Muscle layer of colon (tissue), 2 donors: Measurements from ENCODE around the gene HYCC1.
"Not testable (repeated sequence)": the region's sequence is repeated elsewhere in the genome, so short reads cannot be mapped to it uniquely, and the experiment has no call there.

Experiments
- H3K27ac ChIP-seq: one replicate; pipeline ENCODE4 v1.7.0; 2013; ENCODE audit warnings: low read depth, mild to moderate bottlenecking, low read length, moderate library complexity
- H3K27me3 ChIP-seq, 2 donors: one replicate each; pipeline ENCODE4 v1.7.0; 2013; ENCODE audit warnings: low read length in 2 of 2, mild to moderate bottlenecking in 2 of 2; ENCODE audit not compliant: insufficient read depth in 2 of 2, control insufficient read depth in 1 of 2
- H3K36me3 ChIP-seq: one replicate; pipeline ENCODE4 v1.7.0; 2013; ENCODE audit warnings: mild to moderate bottlenecking, low read length; ENCODE audit not compliant: insufficient read depth
- H3K4me1 ChIP-seq: one replicate; pipeline ENCODE4 v1.7.0; 2013; ENCODE audit warnings: mild to moderate bottlenecking, low read length; ENCODE audit not compliant: insufficient read depth
- H3K4me3 ChIP-seq, 2 donors: one replicate each; pipeline ENCODE4 v1.7.0; 2013; ENCODE audit warnings: low read length in 2 of 2, low read depth in 1 of 2, mild to moderate bottlenecking in 1 of 2, moderate library complexity in 1 of 2
- H3K9ac ChIP-seq: one replicate; pipeline ENCODE4 v1.7.0; 2013; ENCODE audit warnings: low read length
- H3K9me3 ChIP-seq: one replicate; pipeline ENCODE4 v1.7.0; 2013; ENCODE audit warnings: mild to moderate bottlenecking, low read length
- donor health status: abdominal sarcoma.
- donor health status: Adenocarcinoma of cecum.

The HYCC1 gene

GRCh38 chr7:23035542-23036371, 21.8 kb upstream of the HYCC1 start:
- H3K4me3 ChIP-seq = not testable (repeated sequence)

DNA sequence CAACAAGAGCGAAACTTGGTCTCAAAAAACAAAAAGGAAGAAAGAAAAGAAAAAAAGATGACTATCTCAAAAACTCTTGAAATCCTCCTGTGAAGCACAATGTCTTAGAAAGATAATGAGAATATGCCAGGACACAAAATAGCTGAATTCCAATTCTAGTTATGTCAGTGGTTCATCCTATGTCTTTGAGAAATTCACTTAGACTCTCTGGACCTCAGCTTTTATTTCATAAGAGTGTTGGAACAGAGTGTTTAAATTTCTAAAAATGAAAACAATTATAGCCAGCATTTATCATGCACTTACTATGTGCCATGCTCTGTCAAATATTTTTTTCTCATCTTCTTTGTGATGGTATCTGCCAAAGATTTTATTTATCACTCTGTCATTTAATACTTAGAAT, 13.3 kb upstream of the HYCC1 start:
- Histone ChIP-seq H3K4me1 (no peaks in the 10 kb centered on the region), H3K27ac (no peak overlapping the region), H3K27me3 (no peaks in the 10 kb centered on the region), H3K4me3 (no peak overlapping the region), H3K9me3 (no peaks in the 10 kb centered on the region), H3K9ac (no peak overlapping the region), H3K36me3 (no peaks in the 10 kb centered on the region)

More at GRCh38 chr7:23035542-23036371, 21.8 kb upstream of the HYCC1 start:
- not testable (repeated sequence) for H3K9ac ChIP-seq, H3K27ac ChIP-seq, H3K4me1 ChIP-seq, H3K9me3 ChIP-seq, H3K36me3 ChIP-seq, H3K27me3 ChIP-seq

DNA sequence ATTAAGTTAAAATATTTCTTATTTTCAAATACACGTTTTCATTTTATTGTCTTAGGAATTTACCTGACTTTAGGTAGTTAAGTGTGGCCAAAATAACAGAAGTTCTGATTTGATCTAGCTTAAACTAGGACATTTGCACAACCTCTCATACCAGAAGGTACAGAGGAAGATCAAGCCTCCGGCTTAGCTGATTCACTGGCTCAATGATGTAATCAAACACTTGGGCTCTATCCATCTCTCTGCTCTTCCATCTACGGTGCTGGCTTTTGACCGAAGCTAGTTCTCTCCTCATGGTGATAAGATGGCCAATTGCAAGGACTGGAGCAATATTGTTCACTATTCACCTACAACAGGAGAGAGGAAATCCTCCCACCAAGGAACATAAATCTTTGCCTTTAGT, 12.2 kb upstream of the HYCC1 start:
- Histone ChIP-seq H3K36me3 (no peaks in the 10 kb centered on the region), H3K9me3 (no peaks in the 10 kb centered on the region), H3K9ac (no peak overlapping the region), H3K27me3 (no peaks in the 10 kb centered on the region), H3K27ac (no peak overlapping the region), H3K4me3 (no peak overlapping the region), H3K4me1 (no peaks in the 10 kb centered on the region)

DNA sequence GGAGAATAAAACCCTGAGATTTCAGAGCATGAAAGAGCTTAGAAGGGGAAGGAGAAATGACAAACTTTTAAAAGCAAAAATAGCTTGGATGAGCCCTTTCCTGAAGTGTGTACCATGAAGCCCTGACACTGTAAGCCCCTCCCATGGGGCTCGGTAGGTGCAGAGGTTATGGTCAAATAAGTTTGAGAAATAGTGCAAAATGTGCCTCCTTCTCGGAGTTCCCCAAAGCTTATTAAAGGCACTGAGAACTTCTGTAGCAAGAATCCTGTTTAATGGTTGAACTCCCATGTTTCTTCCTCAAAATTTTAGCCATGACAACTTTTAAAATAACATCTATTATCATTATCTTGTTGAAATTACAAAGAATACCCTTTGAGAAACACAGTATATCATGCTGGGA, 10.5 kb upstream of the HYCC1 start:
- Histone ChIP-seq H3K4me1 (no peaks in the 10 kb centered on the region), H3K4me3 (no peak overlapping the region), H3K9ac (no peak overlapping the region), H3K27me3 (no peaks in the 10 kb centered on the region), H3K36me3 (no peaks in the 10 kb centered on the region), H3K27ac (no peak overlapping the region), H3K9me3 (no peaks in the 10 kb centered on the region)

DNA sequence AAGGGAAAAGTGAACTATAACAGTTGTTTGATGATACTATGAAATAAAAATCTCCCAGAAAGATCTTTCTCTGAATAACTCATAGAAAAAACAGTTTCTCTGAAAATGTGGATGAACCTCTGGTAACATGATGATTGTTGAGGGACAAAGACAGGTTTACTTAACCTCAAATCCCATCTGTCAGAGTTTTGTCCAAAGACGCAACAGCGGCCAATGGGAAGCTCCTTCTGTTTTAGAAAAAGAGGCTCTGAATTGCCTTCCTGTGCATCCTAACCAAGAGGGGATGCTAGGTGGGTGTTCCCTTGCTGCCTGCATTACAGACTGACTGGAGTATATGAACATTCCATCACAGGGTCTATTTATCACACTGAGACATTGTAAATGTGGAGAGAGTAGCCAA, 8.9 kb upstream of the HYCC1 start:
- H3K27ac ChIP-seq = no peak overlapping the region
- H3K4me1 ChIP-seq = no peaks in the 10 kb centered on the region
- H3K9ac ChIP-seq = no peak overlapping the region
- H3K36me3 ChIP-seq = no peaks in the 10 kb centered on the region
- no peaks in the 10 kb centered on the region for H3K27me3 ChIP-seq
- no peaks in the 10 kb centered on the region for H3K9me3 ChIP-seq
- no peak overlapping the region for H3K4me3 ChIP-seq

DNA sequence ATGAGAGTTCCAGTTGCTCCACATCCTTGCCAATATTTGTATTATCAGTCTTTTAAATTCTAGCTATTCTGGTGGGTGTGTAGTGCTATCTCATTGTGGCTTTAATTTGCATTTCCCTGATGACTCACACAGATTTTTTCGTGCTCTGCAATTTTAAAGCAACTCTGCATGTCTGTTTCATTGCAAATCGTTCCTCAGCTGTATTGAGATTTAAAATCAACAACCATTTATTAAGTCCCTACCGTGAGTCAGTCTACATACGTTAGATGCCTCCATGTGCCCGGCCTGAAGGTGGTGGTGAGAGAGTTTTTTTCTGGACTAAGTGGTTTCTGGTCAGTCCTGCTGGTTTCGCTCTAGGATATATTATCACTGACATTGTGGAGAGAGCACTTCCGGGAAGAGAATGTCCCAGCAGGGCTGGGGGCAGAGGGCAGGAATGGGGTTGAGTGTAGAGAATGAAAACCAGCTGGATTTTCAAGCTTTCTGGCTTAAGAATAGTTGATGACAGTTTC, 8.4 kb upstream of the HYCC1 start:
- Histone ChIP-seq H3K27ac (no peak overlapping the region), H3K27me3 (no peaks in the 10 kb centered on the region)

DNA sequence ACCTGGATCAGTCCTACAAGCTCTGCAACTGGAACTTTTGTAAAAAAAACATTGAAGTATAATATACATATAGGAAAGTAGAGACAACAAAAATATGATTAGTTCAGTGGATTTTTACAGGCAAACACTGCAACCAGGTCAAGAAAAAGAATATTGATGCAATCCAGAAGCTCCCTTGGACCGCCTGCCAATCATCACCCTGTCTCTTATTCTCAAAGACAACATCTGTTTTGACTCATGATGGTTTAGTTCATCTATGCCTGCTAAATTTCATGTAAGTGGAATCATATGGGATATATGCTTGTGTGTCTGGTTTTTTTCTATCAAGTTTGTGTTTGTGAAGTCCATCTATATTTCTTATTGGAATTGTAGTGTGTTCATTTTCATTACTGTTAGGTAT, 7.7 kb upstream of the HYCC1 start:
- Histone ChIP-seq H3K36me3 (no peaks in the 10 kb centered on the region), H3K9ac (no peak overlapping the region), H3K9me3 (no peaks in the 10 kb centered on the region), H3K4me1 (no peaks in the 10 kb centered on the region), H3K4me3 (no peak overlapping the region), H3K27me3 (no peaks in the 10 kb centered on the region), H3K27ac (no peak overlapping the region)

More for the DNA sequence above, 8.4 kb upstream of the HYCC1 start:
- no peaks in the 10 kb centered on the region for H3K9me3 ChIP-seq
- no peak overlapping the region for H3K4me3 ChIP-seq
- no peaks in the 10 kb centered on the region for H3K36me3 ChIP-seq
- no peaks in the 10 kb centered on the region for H3K4me1 ChIP-seq
- no peak overlapping the region for H3K9ac ChIP-seq

DNA sequence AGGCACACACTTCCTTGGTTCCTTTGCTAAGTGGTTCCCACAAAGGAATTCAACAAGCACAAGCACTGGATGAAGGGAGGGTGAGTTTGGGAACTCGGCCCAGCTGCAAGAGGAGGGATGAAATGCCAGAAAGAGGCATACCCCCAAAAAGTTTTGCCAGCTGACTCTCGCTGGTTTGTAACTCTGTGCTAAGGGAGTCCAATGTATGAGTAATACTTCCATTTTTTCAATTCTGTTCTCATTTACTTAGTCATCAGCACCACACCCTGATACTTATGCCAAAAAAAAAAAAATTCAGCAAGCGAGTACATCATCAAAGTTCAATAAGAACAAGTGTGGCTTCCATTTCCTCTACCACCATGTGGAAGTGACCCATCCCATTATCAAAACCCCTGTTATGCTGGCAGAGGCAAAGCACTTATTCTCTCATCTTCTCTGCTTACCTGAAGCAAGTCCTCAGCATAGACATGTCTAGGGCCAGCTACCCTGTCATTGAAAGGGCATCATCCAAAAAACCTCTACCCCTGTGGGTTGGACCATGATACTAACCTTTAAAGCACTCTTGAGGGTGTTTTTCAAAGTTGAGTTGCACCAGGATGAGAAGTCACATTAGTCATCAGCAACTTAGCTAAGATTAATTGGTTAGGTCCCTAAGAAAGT, 6.9 kb upstream of the HYCC1 start:
- Histone ChIP-seq H3K36me3 (no peaks in the 10 kb centered on the region), H3K27ac (no peak overlapping the region)

DNA sequence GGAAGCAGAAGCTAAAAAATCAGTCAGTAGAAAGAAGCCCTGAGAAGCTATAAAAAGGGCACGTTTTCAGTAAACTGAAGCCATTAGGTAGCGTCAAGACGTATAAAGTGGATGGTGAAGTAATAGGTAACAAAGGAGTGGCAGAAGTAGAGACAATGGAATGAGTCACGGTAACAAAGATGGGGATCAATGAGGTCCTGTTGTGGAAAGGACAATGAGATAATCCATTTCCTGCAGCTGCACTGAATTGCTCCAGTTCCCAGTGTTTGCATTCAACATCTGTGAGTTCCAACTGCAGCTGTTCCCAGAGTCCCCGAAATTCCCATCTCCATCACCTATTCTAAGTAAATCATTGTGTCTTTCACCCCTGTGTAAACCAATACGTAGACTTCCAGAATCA, 4.8 kb upstream of the HYCC1 start:
- Histone ChIP-seq H3K27me3 (no peaks in the 10 kb centered on the region), H3K27ac (no peak overlapping the region), H3K36me3 (no peaks in the 10 kb centered on the region), H3K9ac (no peak overlapping the region), H3K9me3 (no peaks in the 10 kb centered on the region), H3K4me3 (no peak overlapping the region), H3K4me1 (peaks cover 6% of the 10 kb centered on the region)

More for the DNA sequence above, 6.9 kb upstream of the HYCC1 start:
- no peaks in the 10 kb centered on the region for H3K27me3 ChIP-seq
- H3K9ac ChIP-seq = no peak overlapping the region
- no peaks in the 10 kb centered on the region for H3K4me1 ChIP-seq
- no peak overlapping the region for H3K4me3 ChIP-seq
- H3K9me3 ChIP-seq = no peaks in the 10 kb centered on the region

DNA sequence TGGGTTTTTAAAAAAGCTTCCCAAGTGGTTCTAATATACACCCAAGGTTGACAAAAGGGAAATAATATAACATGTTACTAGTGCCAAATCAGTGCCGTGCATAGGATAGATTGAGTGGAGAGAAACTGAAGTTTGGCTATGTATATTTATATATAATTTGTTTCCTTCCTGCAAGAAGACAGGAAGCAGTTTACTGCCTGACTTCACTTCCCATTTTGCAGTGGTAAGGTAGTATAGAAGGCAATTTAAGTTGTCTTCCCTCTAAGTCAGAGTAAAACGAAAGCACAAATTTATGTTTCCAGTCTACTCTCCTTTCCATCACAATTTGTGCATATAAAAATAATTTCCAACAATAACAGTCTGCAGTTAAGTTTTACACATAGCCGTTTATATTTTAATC, 3.4 kb upstream of the HYCC1 start:
- Histone ChIP-seq H3K4me3 (no peak overlapping the region), H3K9me3 (no peaks in the 10 kb centered on the region), H3K9ac (no peak overlapping the region), H3K36me3 (no peaks in the 10 kb centered on the region), H3K27ac (no peak overlapping the region), H3K4me1 (peaks cover 10% of the 10 kb centered on the region), H3K27me3 (no peaks in the 10 kb centered on the region)

- Histone ChIP-seq H3K27me3 (no peaks in the 10 kb centered on the region), H3K36me3 (no peaks in the 10 kb centered on the region), H3K9ac (no peak overlapping the region), H3K4me3 (no peak overlapping the region), H3K27ac (no peak overlapping the region), H3K4me1 (peaks cover 12% of the 10 kb centered on the region), H3K9me3 (no peaks in the 10 kb centered on the region)
Measured at GRCh38 chr7:23016345-23017253, 2.7 kb upstream of the HYCC1 start.
